GM10266 (cell line): ENCODE results near the gene BORCS6.

Experiments used
- DNase-seq: peaks from one replicate; pipeline ENCODE4 v3.0.0; 2012; ENCODE audit errors: extremely low spot score
- TF ChIP-seq, protein P1 (sequence below): IDR thresholded peaks from 2 replicates; pipeline ENCODE4 v1.5.1; 2012; ENCODE audit warnings: mild to moderate bottlenecking, low read depth; ENCODE audit not compliant: control insufficient read depth, insufficient read depth; ENCODE audit errors: missing control alignments

The BORCS6 gene

DNA sequence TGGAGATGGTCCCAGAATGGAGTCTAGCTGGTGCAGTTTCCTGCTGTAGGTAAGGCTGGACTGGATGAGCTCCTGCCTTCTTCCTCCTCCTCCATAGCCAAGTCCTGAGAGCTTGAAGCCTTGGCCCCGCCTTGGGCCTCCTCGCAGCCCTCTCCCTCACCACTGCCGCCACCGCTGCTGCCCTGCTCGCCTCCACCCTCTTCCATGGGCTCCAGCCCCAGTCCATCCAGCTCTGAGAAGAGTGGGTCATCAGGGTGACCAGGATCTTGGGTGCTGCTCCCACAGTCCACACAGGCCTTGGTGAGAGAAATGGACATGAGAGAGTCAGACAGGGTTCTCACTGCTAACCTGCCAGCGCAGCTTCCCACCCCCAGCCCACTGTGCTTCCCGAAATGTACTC, 48.9 kb downstream of the BORCS6 start:
- TF ChIP-seq, protein P1, sequence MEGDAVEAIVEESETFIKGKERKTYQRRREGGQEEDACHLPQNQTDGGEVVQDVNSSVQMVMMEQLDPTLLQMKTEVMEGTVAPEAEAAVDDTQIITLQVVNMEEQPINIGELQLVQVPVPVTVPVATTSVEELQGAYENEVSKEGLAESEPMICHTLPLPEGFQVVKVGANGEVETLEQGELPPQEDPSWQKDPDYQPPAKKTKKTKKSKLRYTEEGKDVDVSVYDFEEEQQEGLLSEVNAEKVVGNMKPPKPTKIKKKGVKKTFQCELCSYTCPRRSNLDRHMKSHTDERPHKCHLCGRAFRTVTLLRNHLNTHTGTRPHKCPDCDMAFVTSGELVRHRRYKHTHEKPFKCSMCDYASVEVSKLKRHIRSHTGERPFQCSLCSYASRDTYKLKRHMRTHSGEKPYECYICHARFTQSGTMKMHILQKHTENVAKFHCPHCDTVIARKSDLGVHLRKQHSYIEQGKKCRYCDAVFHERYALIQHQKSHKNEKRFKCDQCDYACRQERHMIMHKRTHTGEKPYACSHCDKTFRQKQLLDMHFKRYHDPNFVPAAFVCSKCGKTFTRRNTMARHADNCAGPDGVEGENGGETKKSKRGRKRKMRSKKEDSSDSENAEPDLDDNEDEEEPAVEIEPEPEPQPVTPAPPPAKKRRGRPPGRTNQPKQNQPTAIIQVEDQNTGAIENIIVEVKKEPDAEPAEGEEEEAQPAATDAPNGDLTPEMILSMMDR: no peak
- no peak for DNase-seq

DNA sequence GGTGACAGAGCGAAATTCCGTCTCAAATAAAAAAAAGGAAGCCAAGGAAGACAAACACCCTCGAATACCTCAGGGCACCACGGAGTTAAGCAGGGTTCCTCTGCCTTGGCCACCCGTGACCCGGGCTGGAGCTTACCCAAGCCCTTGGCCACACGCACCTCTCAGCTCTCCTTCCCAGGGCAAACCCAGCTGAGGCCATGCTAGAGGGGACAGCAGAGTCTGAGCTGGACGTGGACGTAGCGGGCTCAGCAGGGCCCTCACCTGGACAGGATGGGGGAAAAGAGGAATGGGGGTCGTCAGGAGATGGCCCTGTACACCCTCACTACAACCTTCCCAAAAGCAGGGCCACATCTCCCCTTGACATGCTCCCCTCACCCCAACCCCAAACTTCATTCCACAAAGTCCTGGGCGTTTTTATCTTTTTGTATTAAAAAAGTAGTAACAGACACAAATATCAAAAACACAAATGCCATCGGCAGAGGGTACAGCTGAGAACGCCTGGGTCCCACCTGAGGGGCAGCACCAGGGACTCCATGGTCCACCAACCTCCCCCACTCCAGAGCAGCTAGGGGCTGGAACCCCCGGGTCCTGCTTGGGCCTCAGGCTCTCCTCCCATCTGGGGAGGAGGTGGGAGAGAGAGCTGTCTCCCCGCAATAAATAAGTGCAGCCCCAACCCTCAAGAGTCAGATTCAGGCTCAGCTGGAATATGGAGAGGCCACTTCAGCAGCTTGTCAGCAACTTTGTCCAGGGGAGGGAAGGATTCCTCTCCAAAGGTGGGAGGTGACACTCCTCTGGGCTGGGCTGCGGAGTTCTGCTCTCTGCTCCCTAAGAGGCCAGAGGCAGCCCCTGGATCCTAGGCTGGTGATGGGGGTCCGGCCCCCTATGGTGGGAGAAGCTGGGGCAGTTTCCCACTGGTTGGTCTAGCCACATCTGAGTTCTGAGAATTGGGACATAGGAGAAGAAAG, 49.6 kb downstream of the BORCS6 start:
- no peak for DNase-seq
- TF ChIP-seq, protein P1: no peak

DNA sequence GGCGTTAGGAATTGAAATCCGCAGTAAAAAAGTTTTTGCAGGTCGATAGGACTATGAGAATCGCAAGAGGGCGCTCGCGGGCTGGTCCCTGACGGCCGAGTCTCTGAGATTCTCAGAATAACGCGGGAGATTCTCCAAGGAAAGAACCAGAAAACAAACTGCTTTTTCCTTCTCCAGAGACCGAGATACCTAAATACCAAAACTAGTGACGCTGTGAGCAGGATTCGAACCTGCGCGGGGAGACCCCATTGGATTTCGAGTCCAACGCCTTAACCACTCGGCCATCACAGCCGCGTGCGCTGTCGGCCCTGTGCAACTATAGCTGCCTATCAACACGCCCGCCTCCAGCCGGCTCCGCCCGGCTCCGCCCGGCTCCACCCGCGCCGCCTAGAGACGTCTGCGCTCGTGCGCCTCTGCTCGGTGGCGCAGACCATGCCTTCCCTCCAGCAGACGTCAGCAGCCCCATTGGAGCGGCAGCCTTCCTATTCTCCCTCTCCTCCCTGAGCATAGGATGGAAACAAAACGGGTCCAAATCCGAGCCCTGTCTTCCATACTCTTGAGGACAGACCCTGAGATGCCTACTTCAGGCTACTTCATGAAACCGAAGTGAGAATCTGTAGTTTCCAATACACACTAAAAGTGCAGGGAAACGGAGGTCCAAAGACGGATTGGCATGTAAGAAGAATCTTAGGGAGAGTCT, 51.2 kb downstream of the BORCS6 start:
- peak; percentile 90 for DNase-seq
- TF ChIP-seq, protein P1: peak; percentile 79

DNA sequence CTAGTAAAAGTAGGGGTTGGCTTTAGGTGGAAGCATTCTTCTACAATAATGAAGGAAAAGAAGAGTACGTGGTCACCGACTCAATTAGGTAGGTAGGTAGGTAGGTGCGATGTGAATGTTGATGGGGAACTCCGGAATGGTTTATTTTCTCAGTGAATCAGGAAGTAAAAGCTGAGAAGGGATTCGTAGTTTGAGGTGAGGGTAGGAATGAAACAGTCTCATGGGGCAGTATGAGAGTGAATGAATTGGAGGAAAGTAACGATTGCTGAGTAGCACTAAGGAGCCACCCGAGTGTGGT, 51.7 kb downstream of the BORCS6 start:
- DNase-seq: no peak
- TF ChIP-seq, protein P1: no peak
